PC-3 (cell line): ENCODE results near the gene SINHCAF. TPM values are rescaled to one million over a fixed set of nuclear protein-coding genes. Genes with fewer than 3 reads are reported as not detected.

Source experiments
- ATAC-seq: fragments of 200-7000 bp; cut with Tn5 transposase; 2 replicates; pipeline ENCODE4 v1.9.1; 2020; ENCODE audit warnings: mild to moderate bottlenecking, moderate library complexity
- BruUV-seq: library from RNA; stranded (reverse); fragments of 400-500 nt; replicated peaks from 2 replicates; lab custom pipeline; 2021; lab: Mats Ljungman, UMichigan
- CTCF ChIA-PET: fragments of 300-600 bp; sonication (Branson Sonifier 250); formaldehyde crosslinking; loops from one replicate; lab custom pipeline; 2022; ENCODE audit warnings: antibody characterized with exemption; lab: Charles Lee
- POLR2A ChIA-PET: fragments of 300-600 bp; sonication (Branson Sonifier 250); formaldehyde crosslinking; loops from one replicate; lab custom pipeline; 2022; ENCODE audit warnings: antibody characterized with exemption; ENCODE audit not compliant: unreplicated experiment; lab: Charles Lee
- DNase-seq: peaks from one replicate; pipeline ENCODE4 v3.0.0-alpha.2; 2015
- H2AFZ ChIP-seq: fragments of 300-600 bp; sonication (generic); 2 replicates; pipeline ENCODE4 v1.6.0; 2016; ENCODE audit warnings: antibody characterized with exemption, low read length
- H3F3A ChIP-seq: fragments of 300-600 bp; sonication (generic); one replicate; pipeline ENCODE4 v1.6.0; 2017; ENCODE audit warnings: antibody characterized with exemption, low read length, control low read depth, mild to moderate bottlenecking; ENCODE audit not compliant: unreplicated experiment
- H3K27ac ChIP-seq: fragments of 300-600 bp; sonication (generic); 2 replicates; pipeline ENCODE4 v1.5.1; 2016; ENCODE audit warnings: mild to moderate bottlenecking, low read length
- H3K27me3 ChIP-seq: fragments of 300-600 bp; sonication (generic); 2 replicates; pipeline ENCODE4 v1.6.1; 2016; ENCODE audit warnings: low read length, mixed read lengths
- H3K36me3 ChIP-seq: fragments of 300-600 bp; sonication (generic); 2 replicates; pipeline ENCODE4 v1.6.1; 2016; ENCODE audit warnings: low read depth, mixed run types, low read length, mixed read lengths
- H3K4me1 ChIP-seq: fragments of 300-600 bp; sonication (generic); 2 replicates; pipeline ENCODE4 v1.5.1; 2016; ENCODE audit warnings: low read length; ENCODE audit not compliant: insufficient read depth
- H3K4me2 ChIP-seq: fragments of 300-600 bp; sonication (generic); 2 replicates; pipeline ENCODE4 v1.6.0; 2016; ENCODE audit warnings: low read length
- H3K4me3 ChIP-seq: fragments of 300-600 bp; sonication (generic); 2 replicates; pipeline ENCODE4 v1.5.1; 2016; ENCODE audit warnings: mild to moderate bottlenecking, low read length, mixed read lengths
- H3K79me2 ChIP-seq: fragments of 300-600 bp; sonication (generic); 2 replicates; pipeline ENCODE4 v1.6.1; 2017; ENCODE audit warnings: low read length, mixed read lengths
- H3K9ac ChIP-seq: fragments of 300-600 bp; sonication (generic); 2 replicates; pipeline ENCODE4 v1.6.0; 2016; ENCODE audit warnings: mild to moderate bottlenecking, low read length
- H3K9me2 ChIP-seq: fragments of 300-600 bp; sonication (generic); replicated peaks from 2 replicates; pipeline ENCODE4 v1.6.1; 2016; ENCODE audit warnings: mixed run types, low read length, mixed read lengths
- H3K9me3 ChIP-seq: fragments of 300-600 bp; sonication (generic); 2 replicates; pipeline ENCODE4 v1.6.1; 2016; ENCODE audit warnings: low read length, mixed read lengths
- H4K20me1 ChIP-seq: fragments of 300-600 bp; sonication (generic); 2 replicates; pipeline ENCODE4 v1.6.1; 2016; ENCODE audit warnings: low read length, mixed read lengths
- CTCF ChIP-seq: fragments of 300-600 bp; sonication (generic); conservative IDR thresholded peaks from 2 replicates; pipeline ENCODE4 v1.5.1; 2017; ENCODE audit warnings: antibody characterized with exemption, low read depth, mild to moderate bottlenecking, low read length
- EZH2 ChIP-seq: fragments of 300-600 bp; sonication (generic); IDR thresholded peaks from one replicate; pipeline ENCODE4 v1.6.1; 2017; ENCODE audit warnings: antibody characterized with exemption, mild to moderate bottlenecking, low read length; ENCODE audit not compliant: unreplicated experiment
- EZH2phosphoT487 ChIP-seq: fragments of 300-600 bp; sonication (generic); IDR thresholded peaks from 2 replicates; pipeline ENCODE4 v1.6.1; 2018; ENCODE audit warnings: mild to moderate bottlenecking, antibody characterized with exemption, low read length, borderline replicate concordance
- intact Hi-C: fragments of 100-400 bp; cut with micrococcal nuclease; formaldehyde crosslinking; loops from 2 replicates; pipeline ENCODE4 v1.9.0; 2023
- total RNA-seq: library from RNA; depleted of rRNA; stranded (reverse); fragments of >200 nt; gene quantifications from 2 replicates; pipeline ENCODE4 v1.2.3, GENCODE V29; 2014

SINHCAF gene
- total RNA-seq, 1 experiment from 2014 or later: 32.0 TPM

- ChIA-PET CTCF (no interaction called here), POLR2A (no interaction called here)
- no peaks in the 10 kb centered on the region for H3K27me3 ChIP-seq
- H3K9ac ChIP-seq: no peak overlapping the region
- H3K9me2 ChIP-seq: no peaks in the 10 kb centered on the region
- H3F3A ChIP-seq: no peaks in the 10 kb centered on the region
- no peaks in the 10 kb centered on the region for H3K4me1 ChIP-seq
- no TSS peak for BruUV-seq
- intact Hi-C loops: no loop called here
- H4K20me1 ChIP-seq: no peaks in the 10 kb centered on the region
- H3K79me2 ChIP-seq: no peaks in the 10 kb centered on the region
- ATAC-seq (no peak), DNase-seq (no peak)
- H3K9me3 ChIP-seq: no peaks in the 10 kb centered on the region
- no peak overlapping the region for H3K27ac ChIP-seq
- TF ChIP-seq CTCF: no peak
- no peak for TF ChIP-seq EZH2phosphoT487
- no peak for TF ChIP-seq EZH2
- no peak overlapping the region for H3K4me2 ChIP-seq
- no peak overlapping the region for H3K4me3 ChIP-seq
- H3K36me3 ChIP-seq: no peaks in the 10 kb centered on the region
- H2AFZ ChIP-seq: no peak overlapping the region
Measured at GRCh38 chr12:31346267-31346666, 20.3 kb upstream of the SINHCAF start.

GRCh38 chr12:31343139-31343538 is 17.2 kb upstream of the SINHCAF start:
- DNase-seq (no peak), ATAC-seq (no peak)
- H3K79me2 ChIP-seq: no peaks in the 10 kb centered on the region
- no peaks in the 10 kb centered on the region for H3K9me2 ChIP-seq
- no peak overlapping the region for H3K27ac ChIP-seq
- H3K4me2 ChIP-seq: no peak overlapping the region
- no peaks in the 10 kb centered on the region for H3K36me3 ChIP-seq
- POLR2A ChIA-PET: no interaction called here
- no peaks in the 10 kb centered on the region for H3K27me3 ChIP-seq
- no peaks in the 10 kb centered on the region for H3F3A ChIP-seq
- H3K9me3 ChIP-seq: no peaks in the 10 kb centered on the region
- no peak for TF ChIP-seq EZH2phosphoT487
- no peak for TF ChIP-seq CTCF
- TF ChIP-seq EZH2: no peak
- no peak overlapping the region for H3K9ac ChIP-seq
- H3K4me1 ChIP-seq: no peaks in the 10 kb centered on the region; the same call in 1 of the 2 replicates
- no peak overlapping the region for H2AFZ ChIP-seq
- BruUV-seq: no TSS peak
- no peaks in the 10 kb centered on the region for H4K20me1 ChIP-seq
- H3K4me3 ChIP-seq: no peak overlapping the region
- CTCF ChIA-PET: no interaction called here
- intact Hi-C loops: no loop called here

- Histone ChIP-seq H3K79me2 (no peaks in the 10 kb centered on the region), H3F3A (no peaks in the 10 kb centered on the region), H3K36me3 (no peaks in the 10 kb centered on the region), H3K9me3 (no peaks in the 10 kb centered on the region), H3K27ac (no peak overlapping the region), H3K4me2 (no peak overlapping the region), H3K4me1 (no peaks in the 10 kb centered on the region; the same call in 1 of the 2 replicates), H3K4me3 (no peak overlapping the region), H3K9me2 (no peaks in the 10 kb centered on the region), H4K20me1 (no peaks in the 10 kb centered on the region), H3K27me3 (no peaks in the 10 kb centered on the region), H3K9ac (no peak overlapping the region), H2AFZ (no peak overlapping the region)
- intact Hi-C loops: no loop called here
- ATAC-seq (no peak), DNase-seq (no peak)
- no peak for TF ChIP-seq EZH2phosphoT487
- no peak for TF ChIP-seq EZH2
- TF ChIP-seq CTCF: no peak
- ChIA-PET POLR2A (no interaction called here), CTCF (no interaction called here)
- BruUV-seq: no TSS peak
Measured at GRCh38 chr12:31342286-31342685, 16.3 kb upstream of the SINHCAF start.
